T-helper 2 cell treated with Interferon-gamma antibody and Interleukin-4, amounts not matched to agents 5 μg/mL and 100 μg/mL, for 36 hours (primary cell): ENCODE measurements around the gene RHOB.
"Not testable (repeated sequence)": the region's sequence is repeated elsewhere in the genome, so short reads cannot be mapped to it uniquely, and the experiment has no call there.

Experiments
- DNase-seq: peaks from one replicate; pipeline ENCODE4 v3.0.0; 2021; ENCODE audit warnings: low spot score
- H3K27ac Mint-ChIP-seq: one replicate; pipeline ENCODE4 v1.8.0; 2021; ENCODE audit warnings: mild to moderate bottlenecking, mixed read lengths
- H3K27me3 Mint-ChIP-seq: one replicate; pipeline ENCODE4 v1.8.0; 2021; ENCODE audit warnings: low read depth, mixed read lengths
- H3K36me3 Mint-ChIP-seq: one replicate; pipeline ENCODE4 v1.8.0; 2021; ENCODE audit warnings: low read depth, mixed read lengths
- H3K4me1 Mint-ChIP-seq: one replicate; pipeline ENCODE4 v1.8.0; 2021; ENCODE audit warnings: low read depth, mixed read lengths
- H3K4me3 Mint-ChIP-seq: one replicate; pipeline ENCODE4 v1.8.0; 2022; ENCODE audit warnings: mild to moderate bottlenecking, moderate library complexity, mixed read lengths
- H3K9me3 Mint-ChIP-seq: one replicate; pipeline ENCODE4 v1.8.0; 2021; ENCODE audit warnings: mixed read lengths

RHOB gene

DNA sequence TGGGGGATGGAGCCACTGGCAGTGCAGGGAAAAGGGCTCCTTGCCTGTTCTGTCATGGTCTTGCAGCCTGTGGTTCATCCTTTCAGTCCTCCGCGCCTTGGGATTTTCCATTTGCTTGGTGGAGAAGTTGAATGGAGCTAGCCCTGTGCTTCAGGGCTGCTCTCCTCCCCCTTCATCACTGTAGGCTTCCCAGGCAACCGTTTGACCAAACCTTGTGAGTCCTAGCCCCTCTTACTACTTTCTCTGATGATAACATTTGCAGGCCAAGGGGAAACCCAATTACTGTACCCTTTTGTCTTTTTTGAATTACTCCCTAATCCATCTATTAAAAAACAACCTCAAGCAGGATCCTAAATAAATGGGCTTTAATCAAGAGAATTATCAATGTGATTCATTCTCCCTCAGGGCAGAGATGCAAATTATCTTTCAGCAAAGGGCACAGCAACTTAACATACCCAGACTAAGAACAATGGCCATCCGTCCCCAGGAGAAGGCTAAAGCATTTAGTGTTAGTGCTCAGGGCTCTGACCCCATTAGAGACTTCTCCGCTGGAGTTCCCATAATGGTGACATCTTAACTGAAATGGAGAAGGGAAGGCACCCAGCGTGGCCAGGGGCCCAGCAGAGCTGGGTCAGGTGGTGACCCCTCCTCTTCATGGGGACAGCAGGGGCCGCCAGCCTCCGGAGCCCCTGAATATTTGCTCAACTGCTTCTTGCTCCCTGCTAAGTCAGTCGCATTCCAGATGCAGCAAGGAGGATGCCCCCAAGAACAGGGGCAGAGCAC is 40.7 kb downstream of the RHOB start:
- Mint-ChIP-seq H3K36me3 (no peaks in the 10 kb centered on the region), H3K4me1 (no peaks in the 10 kb centered on the region), H3K27ac (no peak overlapping the region), H3K27me3 (no peaks in the 10 kb centered on the region), H3K4me3 (no peak overlapping the region), H3K9me3 (no peaks in the 10 kb centered on the region)
- DNase-seq, result no peak

DNA sequence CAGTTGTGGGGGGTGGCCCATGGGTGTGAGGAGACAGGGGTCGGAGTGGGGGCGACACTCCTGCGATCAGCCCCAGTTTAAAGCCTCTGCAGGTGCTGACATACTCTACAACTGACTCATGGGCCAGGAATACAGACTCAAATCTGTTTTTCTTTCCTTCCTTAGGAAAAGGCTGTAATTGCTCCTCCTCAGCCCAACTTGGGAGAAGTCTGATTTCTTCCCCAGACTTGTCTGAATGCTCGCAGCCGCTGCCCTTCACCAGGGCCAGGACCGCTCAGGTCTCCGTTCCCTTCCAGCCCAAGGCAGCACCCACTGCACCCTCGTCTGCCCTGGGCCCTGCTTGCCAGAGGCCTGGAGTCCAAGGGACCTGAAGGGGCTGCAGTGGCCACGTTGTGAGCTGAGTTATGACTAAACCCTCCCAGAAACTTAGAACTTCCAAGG is 41.3 kb downstream of the RHOB start:
- no peak overlapping the region for H3K27ac Mint-ChIP-seq
- no peaks in the 10 kb centered on the region for H3K9me3 Mint-ChIP-seq
- no peaks in the 10 kb centered on the region for H3K4me1 Mint-ChIP-seq
- no peak for DNase-seq
- H3K4me3 Mint-ChIP-seq, result no peak overlapping the region
- H3K36me3 Mint-ChIP-seq, result no peaks in the 10 kb centered on the region
- H3K27me3 Mint-ChIP-seq, result no peaks in the 10 kb centered on the region

- no peaks in the 10 kb centered on the region for H3K9me3 Mint-ChIP-seq
- H3K27ac Mint-ChIP-seq, result no peak overlapping the region
- H3K27me3 Mint-ChIP-seq, result no peaks in the 10 kb centered on the region
- H3K4me3 Mint-ChIP-seq, result no peak overlapping the region
- no peaks in the 10 kb centered on the region for H3K36me3 Mint-ChIP-seq
- H3K4me1 Mint-ChIP-seq, result no peaks in the 10 kb centered on the region
- no peak for DNase-seq
Measured at GRCh38 chr2:20488782-20489181, 41.9 kb downstream of the RHOB start.

DNA sequence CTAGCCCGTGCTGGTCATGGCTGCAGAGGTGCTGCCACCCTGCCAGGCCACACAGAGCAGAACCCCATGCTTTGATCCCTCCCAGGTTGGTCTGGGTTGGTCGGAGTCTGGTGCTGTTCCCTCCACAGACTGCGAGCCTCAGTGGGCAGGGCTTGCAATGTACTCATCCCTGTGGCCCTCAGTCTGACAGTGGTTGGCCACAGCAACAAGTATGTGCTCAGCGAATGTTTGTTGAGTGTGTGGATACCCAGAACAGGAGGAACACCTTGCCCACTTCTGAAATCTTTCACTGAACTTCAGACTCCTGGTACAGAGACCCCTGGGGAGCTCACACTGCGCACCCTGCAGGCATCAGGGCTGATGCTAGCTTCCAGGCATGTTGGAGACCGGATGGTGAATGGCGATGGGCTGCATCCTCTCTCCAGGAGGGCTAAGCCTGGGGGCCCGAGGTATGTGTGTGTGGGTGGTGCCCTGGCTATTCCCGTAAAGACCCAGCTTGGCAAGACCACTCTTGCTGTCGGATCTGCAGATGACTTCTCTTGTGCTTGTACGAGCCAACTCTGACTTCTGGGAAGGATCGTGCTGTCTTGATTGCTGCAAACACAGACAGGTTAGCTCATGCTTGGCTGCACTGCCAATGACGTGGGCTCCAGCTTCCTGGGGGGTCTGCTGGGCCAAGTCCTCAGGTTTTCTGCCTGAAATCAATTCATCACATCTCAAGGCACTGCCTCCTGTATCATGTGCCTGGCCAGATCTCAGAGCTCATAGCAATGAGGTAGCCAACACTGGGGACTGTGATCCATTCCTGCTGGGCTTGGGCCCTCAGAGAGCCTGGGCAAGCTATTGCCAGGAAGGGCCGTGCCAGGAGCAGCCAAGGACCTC is 43.7 kb downstream of the RHOB start:
- Mint-ChIP-seq H3K4me1 (no peaks in the 10 kb centered on the region), H3K9me3 (no peaks in the 10 kb centered on the region), H3K27me3 (no peaks in the 10 kb centered on the region), H3K4me3 (no peak overlapping the region), H3K36me3 (no peaks in the 10 kb centered on the region), H3K27ac (no peak overlapping the region)
- DNase-seq, result no peak

- no peak for DNase-seq
- H3K4me1 Mint-ChIP-seq, result no peaks in the 10 kb centered on the region
- no peak overlapping the region for H3K27ac Mint-ChIP-seq
- no peaks in the 10 kb centered on the region for H3K27me3 Mint-ChIP-seq
- no peaks in the 10 kb centered on the region for H3K9me3 Mint-ChIP-seq
- no peaks in the 10 kb centered on the region for H3K36me3 Mint-ChIP-seq
- no peak overlapping the region for H3K4me3 Mint-ChIP-seq
Measured at GRCh38 chr2:20491739-20492531, 45.1 kb downstream of the RHOB start.

DNA sequence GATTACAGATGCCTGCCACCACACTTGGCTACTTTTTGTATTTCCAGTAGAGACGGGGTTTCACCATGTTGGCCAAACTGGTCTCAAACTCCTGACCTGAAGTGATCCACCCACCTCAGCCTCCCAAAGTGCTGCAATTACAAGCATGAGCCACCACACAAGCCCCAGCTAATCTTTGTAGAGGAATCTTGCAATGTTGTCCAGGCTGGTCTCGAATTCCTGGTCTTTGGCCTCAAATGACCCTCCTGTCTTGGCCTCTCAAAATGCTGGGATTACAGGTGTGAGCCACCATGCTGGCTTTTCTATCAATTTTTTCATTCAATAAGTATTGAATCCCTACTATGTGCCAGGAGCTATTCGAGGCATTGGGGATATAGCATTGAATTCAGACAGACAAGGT is 46.2 kb downstream of the RHOB start:
- H3K27me3 Mint-ChIP-seq, H3K36me3 Mint-ChIP-seq, H3K4me3 Mint-ChIP-seq, H3K4me1 Mint-ChIP-seq, H3K9me3 Mint-ChIP-seq, DNase-seq, H3K27ac Mint-ChIP-seq: not testable (repeated sequence)

GRCh38 chr2:20494241-20494640 is 47.4 kb downstream of the RHOB start:
- Mint-ChIP-seq H3K36me3 (no peaks in the 10 kb centered on the region), H3K9me3 (no peaks in the 10 kb centered on the region)

GRCh38 chr2:20496076-20496872 is 49.4 kb downstream of the RHOB start:
- H3K27ac Mint-ChIP-seq, result no peak overlapping the region
- no peaks in the 10 kb centered on the region for H3K36me3 Mint-ChIP-seq
- DNase-seq, result no peak
- no peak overlapping the region for H3K4me3 Mint-ChIP-seq
- H3K4me1 Mint-ChIP-seq, result no peaks in the 10 kb centered on the region
- no peaks in the 10 kb centered on the region for H3K27me3 Mint-ChIP-seq
- no peaks in the 10 kb centered on the region for H3K9me3 Mint-ChIP-seq

More at GRCh38 chr2:20494241-20494640, 47.4 kb downstream of the RHOB start:
- no peak overlapping the region for H3K4me3 Mint-ChIP-seq
- no peak overlapping the region for H3K27ac Mint-ChIP-seq
- H3K4me1 Mint-ChIP-seq, result no peaks in the 10 kb centered on the region
- H3K27me3 Mint-ChIP-seq, result no peaks in the 10 kb centered on the region
- DNase-seq, result no peak

DNA sequence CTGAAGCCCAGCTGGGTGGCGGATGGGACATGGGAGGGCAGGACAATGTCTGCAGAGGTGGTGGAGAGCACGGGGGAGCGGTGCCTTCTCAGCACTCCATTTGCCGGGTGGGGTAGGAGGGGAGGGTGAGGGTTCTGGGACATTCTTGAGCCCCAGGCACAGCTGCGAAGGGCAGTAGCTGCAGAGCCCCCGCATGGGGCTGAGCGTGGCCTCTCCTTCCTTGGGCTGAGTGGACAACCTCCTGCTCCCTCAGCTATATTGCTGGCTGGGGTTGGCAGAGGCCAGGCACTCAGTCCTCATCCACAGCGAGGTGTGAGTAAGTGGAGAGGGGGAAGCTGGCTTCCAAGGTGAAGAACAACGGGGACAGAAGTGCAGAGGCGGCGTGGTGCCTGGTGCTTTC is 50.1 kb downstream of the RHOB start:
- Mint-ChIP-seq H3K4me1 (no peaks in the 10 kb centered on the region), H3K36me3 (no peaks in the 10 kb centered on the region), H3K27ac (no peak overlapping the region), H3K4me3 (no peak overlapping the region), H3K9me3 (no peaks in the 10 kb centered on the region), H3K27me3 (no peaks in the 10 kb centered on the region)
- no peak for DNase-seq
